ENCODE measurements around the gene JUN. TPM values are rescaled to one million over a fixed set of nuclear protein-coding genes. Genes with fewer than 3 reads are reported as not detected.

Gene JUN
- total RNA-seq, 1 donor from 2014 or later, result 77.1 TPM

GRCh38 chr1:58785442-58786058 lies 1.7 kb upstream of the JUN start:
- intact Hi-C loops (cut with micrococcal nuclease), result loop anchor here (1.0 to 2.0 kb wide), 8 partner anchors 100 to 914 kb away; no protein-coding TSS in a partner anchor

- intact Hi-C loops (cut with micrococcal nuclease), result loop anchor here (1.0 to 5.0 kb wide), 22 partner anchors 30 to 1029 kb away; partner anchors contain the start of genes HOOK1, MYSM1 and OMA1
Observed at GRCh38 chr1:58784758-58785441, 1.1 kb upstream of the JUN start.

- intact Hi-C loops (cut with micrococcal nuclease), result loop anchor here (5.0 kb wide), 3 partner anchors 224 to 289 kb away; no protein-coding TSS in a partner anchor
Observed at GRCh38 chr1:58783090-58783992, 506 bp downstream of the JUN start.

- intact Hi-C loops (cut with micrococcal nuclease), result loop anchor here (5.0 kb wide), 3 partner anchors 225 to 290 kb away; no protein-coding TSS in a partner anchor
Observed at GRCh38 chr1:58782178-58783089, 1.4 kb downstream of the JUN start.

GRCh38 chr1:58781541-58782177 lies 2.2 kb downstream of the JUN start:
- intact Hi-C loops (cut with micrococcal nuclease), result loop anchor here (1.0 to 5.0 kb wide), 4 partner anchors 41 to 291 kb away; no protein-coding TSS in a partner anchor

- intact Hi-C loops (cut with micrococcal nuclease), result loop anchor here (1.0 to 5.0 kb wide), 4 partner anchors 41 to 291 kb away; no protein-coding TSS in a partner anchor
Observed at GRCh38 chr1:58780836-58781452, 2.9 kb downstream of the JUN start.

GRCh38 chr1:58780411-58780810 lies 3.4 kb downstream of the JUN start:
- intact Hi-C loops (cut with micrococcal nuclease), result loop anchor here (5.0 kb wide), 3 partner anchors 227 to 292 kb away; no protein-coding TSS in a partner anchor

GRCh38 chr1:58779801-58780382 lies 4.0 kb downstream of the JUN start:
- intact Hi-C loops (cut with micrococcal nuclease), result loop anchor here (5.0 kb wide), 3 partner anchors 227 to 292 kb away; no protein-coding TSS in a partner anchor

GRCh38 chr1:58779059-58779754 lies 4.6 kb downstream of the JUN start:
- intact Hi-C loops (cut with micrococcal nuclease), result no loop called here

- intact Hi-C loops (cut with micrococcal nuclease), result no loop called here
Observed at GRCh38 chr1:58778385-58779000, 5.4 kb downstream of the JUN start.

- intact Hi-C loops (cut with micrococcal nuclease), result no loop called here
Observed at GRCh38 chr1:58774027-58774426, 9.8 kb downstream of the JUN start.

GRCh38 chr1:58773406-58773840 lies 10.4 kb downstream of the JUN start:
- intact Hi-C loops (cut with micrococcal nuclease), result no loop called here

GRCh38 chr1:58769809-58770320 lies 14.0 kb downstream of the JUN start:
- intact Hi-C loops (cut with micrococcal nuclease), result loop anchor here (1.0 kb wide), 1 partner anchor 30 kb away; no protein-coding TSS in a partner anchor

- intact Hi-C loops (cut with micrococcal nuclease), result loop anchor here (1.0 kb wide), 1 partner anchor 29 kb away; no protein-coding TSS in a partner anchor
Observed at GRCh38 chr1:58768971-58769808, 14.7 kb downstream of the JUN start.

GRCh38 chr1:58768191-58768731 lies 15.6 kb downstream of the JUN start:
- intact Hi-C loops (cut with micrococcal nuclease), result no loop called here

- intact Hi-C loops (cut with micrococcal nuclease), result no loop called here
Observed at GRCh38 chr1:58767143-58767542, 16.7 kb downstream of the JUN start.
